ENCODE data around the gene MAMLD1. TPM values are rescaled to one million over a fixed set of nuclear protein-coding genes. Genes with fewer than 3 reads are reported as not detected.

MAMLD1 gene
- total RNA-seq, 1 experiment from 2014 or later = 5.2 TPM

DNA sequence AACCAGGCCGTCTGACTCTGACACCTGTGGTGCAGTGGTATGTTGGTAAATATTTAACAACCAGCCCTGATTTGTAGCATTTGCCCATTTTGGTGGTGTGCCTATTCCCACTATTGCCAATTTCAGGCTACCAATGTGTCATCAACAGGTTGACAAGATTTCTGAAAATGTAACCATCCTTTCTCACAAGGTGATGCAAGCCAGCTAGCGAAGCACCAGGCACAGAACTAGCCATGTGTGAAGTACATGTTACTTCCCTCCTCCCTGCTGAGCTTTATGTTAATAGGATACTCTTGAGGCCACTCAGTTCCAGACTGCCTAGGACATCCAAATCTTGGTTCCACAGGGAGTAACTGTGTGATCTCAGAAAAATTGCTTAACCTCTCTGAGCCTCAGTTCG is 7.2 kb upstream of the MAMLD1 start:
- no peak for DNase-seq (ENCODE audit: low read depth)

DNA sequence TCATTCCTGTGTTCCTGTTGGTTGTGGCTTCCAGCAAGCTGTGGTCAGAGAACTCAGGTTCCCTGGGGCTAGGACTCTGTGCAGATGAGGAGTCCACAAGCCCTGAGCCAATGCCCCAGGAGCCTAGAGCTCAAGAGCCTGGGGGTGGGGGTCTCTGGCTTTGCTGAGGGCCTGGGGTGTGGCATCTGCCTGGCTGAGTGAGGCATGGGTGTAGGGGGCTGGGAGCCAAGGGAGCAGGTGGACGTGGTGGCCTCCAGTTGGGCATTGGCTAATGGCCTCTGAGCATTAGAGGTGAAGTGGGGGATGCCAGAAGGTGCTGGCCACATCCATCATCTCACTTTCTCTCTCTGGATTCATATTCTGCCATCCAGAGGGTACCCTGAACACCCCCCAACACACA is 5.3 kb upstream of the MAMLD1 start:
- no peak for DNase-seq (ENCODE audit: low read depth)

DNA sequence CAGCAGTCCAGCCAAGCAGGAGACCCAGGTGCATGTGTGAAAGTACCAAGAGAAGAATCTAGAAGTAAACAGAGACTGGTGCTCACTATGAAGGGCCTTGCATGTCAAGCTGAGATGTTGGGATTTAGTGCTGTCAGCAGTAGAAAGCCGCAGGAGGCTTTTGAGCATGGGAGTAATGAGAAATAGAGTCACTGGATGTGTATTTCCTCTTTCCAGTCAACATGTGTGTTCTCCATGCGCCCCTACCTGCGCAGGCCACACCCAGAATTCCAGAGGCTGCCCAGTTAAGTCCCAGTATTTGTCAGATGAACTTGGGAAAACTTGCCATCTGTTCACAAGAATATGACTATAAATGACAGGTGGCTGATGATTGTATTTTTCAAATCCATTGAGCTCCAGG is 4.5 kb upstream of the MAMLD1 start:
- DNase-seq (ENCODE audit: low read depth) = no peak

DNA sequence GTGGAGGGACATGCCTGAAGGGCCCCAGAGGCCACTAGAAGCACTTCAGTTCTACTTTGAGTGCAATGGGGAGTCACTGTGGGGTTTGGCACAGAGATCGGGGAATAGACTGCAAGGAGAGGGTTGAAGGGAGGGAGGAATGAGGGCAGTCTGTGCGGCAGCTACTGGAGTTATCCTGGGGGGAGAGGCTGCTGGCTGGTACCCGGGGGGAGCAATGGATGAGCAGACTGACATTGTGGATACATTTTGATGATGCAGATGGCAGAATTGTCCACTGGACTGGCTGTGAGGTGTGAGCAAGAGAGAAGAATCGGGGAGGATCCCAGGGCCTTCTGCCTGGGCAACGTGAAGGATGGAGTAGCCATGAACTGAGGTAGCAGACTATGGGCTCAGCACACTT is 2.8 kb upstream of the MAMLD1 start:
- no peak for DNase-seq (ENCODE audit: low read depth)

DNA sequence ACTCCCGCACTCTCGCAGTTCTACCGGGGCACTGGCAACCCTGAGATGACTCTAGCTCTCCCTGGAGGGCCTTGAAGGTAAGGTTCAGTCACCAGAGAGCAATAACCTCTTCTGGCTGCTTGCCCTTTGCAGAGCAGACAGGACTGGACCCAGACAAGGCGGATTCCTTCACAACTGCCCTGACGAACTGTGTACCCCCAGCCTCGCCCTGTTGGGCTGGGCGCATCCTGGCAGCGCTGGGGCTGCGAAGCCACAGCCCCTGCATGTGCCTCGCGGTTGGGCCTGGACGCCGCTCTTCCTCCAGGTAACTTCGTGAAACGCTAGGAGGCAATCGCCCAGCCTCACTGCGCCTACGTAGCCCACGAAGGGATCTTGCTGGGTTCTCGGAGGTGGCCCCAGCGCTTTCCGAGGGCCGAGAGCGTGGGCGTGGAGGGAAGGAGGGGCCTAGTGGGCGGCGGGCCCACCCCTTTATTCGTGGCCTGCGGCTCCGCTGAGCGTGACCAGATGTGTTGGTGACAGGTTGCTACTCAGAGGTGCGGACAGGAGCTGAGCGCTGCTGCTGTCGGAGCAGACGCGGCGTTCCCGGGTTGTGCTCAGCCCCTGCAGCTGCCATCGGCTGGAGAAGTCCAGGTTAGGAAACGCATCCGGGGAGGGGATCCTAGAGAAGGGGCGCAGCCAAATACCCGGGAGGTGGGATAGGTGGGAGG is 1.9 kb upstream of the MAMLD1 start:
- DNase-seq (ENCODE audit: low read depth) = no peak

DNA sequence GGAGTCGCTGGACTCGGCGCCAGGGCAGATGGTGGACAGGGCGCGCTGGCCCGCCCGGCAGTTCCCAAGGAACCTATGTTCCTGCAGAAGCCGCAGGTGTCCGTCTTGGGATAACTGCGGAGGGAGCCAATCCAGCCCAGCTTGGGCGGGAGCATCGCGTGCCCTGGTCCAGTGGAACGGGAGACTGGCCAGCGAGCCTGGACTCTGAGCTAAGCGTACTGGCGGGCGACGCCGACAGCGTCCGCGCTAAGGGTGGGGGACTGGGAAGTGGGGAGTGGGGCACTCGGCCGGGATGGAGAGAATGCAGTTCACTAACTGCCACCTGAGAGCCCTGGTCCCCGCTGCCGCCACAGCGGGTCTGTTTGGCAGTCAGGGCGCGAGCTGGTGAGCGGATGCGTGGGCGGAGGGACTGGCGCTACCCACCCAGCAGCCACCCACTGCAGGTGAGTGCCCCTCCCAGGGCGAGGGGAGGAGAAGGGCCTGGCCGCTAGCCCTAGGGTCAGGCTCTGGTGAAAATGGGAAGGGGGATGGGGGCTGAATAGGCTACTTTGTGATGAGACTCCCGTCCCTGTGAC is 1.3 kb upstream of the MAMLD1 start:
- no peak for DNase-seq (ENCODE audit: low read depth)

DNA sequence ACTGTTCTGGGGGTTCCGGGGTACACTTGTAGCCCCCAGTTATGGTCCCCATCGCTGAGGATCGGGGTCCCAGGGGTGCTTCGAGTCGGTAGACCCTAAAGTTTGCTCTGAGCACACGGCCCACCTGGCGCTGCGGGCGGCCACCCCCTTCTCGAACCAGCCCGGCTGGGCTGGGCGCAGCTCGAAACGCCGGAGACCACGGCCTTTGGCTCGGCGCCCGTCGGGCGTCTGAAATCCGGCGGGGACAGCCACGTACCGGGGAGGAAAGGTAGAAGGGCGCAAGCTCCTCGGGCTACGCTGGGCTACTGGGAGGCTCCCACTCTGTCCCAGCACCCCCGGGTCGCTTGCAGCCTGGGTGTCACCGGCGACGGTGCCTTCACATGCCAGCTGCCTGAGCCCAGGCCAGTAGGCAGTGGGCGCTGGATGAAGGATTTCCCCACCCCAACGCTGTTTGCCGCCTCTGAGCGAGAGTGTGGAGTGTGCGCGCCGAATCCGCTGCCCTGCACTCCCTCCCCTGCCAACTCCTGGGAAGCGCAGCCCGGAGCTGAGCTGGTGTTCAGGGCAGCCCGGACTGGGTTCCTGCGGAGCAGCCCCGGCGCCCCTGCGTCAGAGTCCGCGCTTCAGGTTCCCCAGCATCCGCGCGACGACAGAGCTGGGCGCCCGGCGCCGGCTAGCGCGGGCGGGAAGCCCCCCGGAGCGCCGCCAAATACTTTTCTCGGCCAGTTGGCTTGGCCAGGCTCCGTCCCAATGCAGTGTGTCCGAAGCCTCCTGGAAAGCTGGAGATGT is 637 bp downstream of the MAMLD1 start:
- DNase-seq (ENCODE audit: low read depth) = peak; percentile 58

DNA sequence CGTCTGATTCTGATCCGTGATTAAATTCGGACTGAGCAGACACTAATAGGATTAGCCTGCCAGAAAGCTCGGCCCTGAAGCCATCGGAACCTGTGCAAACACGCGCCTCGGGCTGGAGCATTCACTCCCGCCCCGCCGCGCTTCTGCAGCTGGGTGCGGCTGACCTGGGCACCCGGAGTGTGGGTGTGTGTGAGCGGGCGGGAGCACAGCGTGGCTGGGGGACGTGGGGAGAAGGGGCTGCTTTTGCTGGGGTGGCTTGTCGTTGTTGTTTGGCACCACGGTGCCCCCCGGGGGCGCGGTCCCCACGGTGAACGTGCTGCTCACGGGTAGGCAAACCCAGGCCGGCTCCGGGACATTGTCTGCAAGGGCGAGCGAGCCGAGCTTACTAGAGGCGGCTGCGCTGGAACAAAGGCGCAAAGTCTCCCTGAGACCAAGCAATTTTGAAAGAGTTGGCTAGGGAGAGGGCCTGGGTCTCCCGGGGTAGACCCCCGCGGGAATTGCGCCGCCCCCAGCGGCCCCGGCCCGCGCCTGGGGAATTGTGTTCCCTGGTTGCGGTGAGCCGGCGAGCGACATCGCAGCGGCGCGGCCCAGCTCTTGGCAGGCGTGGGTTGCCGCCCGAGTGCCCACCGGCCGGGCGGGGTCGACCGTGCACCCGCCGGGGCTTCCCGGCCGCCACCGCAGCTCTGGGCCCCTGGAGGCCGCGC is 1.4 kb downstream of the MAMLD1 start:
- DNase-seq (ENCODE audit: low read depth) = peak; percentile 26

DNA sequence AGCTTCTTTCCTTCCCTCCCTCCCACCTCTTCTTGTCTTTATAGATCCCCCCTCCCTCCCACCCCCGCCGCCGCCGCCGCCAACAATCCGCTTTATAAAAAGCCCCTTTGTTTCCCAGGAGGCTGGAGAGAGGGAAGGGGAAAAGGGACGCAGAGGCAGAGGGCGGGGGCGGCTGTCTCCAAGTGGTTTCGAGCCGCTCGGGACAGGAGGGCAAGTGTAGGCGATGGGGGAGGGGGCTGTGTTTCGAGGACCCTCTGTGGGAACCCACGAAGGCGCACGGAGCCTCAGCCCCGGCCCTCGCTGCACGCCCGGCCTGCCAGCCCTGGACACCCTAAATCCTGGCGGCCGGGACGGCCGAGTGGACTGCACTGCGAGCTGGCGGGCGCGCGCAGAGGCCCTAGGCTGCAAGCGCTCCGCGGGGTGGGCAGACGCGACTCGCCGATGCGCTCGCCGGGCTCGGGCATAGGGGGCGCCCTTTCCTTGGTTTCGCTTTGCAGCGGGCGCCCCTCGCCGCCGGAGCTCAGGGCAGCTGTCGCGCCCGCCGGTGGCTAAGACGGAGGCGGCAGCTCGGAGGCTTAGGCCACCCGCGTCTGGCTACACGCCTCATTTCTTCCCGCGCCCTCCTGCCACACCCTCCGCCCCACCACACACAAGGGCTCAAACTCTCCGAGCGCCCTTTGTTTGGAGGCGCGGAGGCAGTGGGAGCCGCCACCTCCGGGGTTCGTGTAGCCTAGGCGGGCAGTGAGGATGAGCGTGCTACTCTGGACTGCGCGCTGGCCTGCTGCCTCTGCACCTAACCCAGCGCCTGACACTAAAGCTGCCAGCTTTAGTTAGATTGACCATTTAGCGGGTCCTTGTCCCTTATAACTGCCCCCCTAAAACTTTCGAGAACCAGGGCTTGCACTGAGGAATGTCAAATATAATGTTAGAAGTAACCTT is 2.2 kb downstream of the MAMLD1 start:
- DNase-seq (ENCODE audit: low read depth) = peak; percentile 52

DNA sequence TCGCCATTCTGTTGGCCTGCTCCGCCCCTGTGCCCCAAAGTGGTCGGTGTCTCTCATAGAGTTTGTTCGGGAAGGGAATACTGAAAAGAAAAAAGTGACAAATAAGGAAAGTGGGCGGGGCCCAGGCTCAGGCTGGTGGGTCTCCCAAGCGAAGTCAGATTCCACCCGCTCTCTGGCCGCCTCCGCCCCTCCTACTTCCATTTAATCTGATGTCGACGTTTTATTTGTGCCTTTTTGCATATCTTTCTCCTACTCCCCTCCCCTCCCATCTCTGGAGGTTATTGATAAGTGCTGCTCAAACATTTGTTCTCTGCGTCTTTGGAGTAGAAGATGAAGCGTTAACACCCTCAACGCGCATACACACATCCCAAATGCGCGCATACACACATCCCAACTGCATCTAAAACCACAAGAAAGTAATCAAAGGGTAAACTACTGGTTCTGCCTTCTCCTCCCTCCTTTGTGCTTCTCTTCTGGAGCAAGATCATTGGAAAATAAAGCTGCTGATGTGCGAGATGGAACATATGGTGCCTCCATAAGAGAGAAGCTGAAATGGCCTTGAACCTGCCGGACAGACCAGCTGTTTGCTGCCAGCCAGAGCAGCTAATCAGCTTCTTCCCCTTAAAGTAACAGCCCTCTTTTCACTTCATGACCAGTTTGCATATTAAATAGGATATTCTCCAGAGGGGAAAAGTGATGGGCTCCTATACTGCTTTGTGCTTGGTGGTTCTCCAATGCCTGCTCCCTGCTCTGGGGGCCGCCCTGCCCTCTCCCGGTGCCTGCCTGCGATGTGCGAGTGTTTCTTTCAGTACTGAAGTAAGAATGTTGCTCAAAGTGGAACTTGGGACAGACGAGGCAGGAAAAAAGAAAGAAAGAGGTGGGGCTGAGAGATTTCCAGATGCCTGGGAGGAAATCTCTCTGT is 3.1 kb downstream of the MAMLD1 start:
- peak; percentile 70 for DNase-seq (ENCODE audit: low read depth)

DNA sequence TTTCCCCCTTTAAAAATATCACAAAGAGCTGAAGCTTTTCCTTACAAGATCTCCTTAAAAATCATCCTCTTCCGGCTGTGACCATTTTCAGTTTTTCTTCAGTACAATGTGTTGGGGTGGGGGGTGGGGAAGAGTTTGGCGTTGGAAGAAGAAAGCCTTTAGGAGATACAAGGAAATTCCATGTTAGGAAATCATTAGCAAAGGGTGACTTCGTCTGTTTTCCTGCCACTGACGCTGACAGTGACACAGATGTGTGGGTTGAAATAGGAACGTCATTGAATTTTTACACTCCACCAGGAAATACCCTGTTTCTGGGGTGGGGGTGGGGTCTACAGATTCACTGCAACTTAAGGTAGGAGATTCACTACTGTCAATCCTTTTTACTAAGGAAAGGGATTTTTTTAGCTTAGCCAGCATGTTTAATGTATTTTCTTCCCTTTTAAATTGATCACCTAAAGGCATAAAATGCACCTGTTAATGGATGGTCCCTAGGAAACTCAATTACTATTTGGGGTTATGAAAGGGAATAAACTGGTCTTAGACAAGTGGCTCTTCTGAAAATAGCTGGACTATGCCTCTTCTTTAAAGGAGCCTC is 3.9 kb downstream of the MAMLD1 start:
- peak; percentile 66 for DNase-seq (ENCODE audit: low read depth)

DNA sequence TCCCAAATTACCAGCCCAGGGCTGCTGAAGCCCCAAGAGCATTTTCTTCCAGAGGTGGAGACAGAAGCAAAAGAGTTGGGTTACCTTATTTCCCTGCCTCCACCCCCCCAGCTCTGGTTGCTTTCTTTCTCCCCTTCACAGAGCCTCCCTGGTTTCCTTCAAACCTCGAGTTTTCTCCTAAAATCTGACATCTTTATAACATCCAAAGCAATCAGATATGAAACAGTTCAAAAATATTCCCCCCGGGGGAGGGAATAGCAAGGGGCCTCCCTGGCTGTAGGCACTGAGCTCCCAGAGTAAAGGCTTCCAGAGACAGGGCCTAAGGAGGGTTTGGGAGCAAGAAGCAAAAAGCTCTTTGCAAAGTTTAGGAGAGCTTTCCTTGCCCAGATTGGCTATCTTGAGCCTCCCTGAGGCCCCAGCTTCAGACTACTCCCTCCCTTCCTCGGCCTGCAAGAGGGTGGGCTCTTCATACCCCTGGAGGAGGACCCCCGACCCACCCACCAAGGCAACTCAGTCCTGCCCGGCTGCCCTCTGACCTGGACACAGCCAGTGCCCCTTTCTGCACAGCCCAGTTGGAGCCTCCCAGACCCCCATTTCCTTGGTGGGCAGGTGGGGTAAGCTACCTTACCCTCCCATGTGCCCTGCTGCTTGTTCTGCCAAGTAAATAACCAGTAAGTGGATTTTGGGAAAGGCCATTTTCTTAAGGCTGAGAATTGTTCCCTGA is 7.6 kb downstream of the MAMLD1 start:
- DNase-seq (ENCODE audit: low read depth) = no peak

DNA sequence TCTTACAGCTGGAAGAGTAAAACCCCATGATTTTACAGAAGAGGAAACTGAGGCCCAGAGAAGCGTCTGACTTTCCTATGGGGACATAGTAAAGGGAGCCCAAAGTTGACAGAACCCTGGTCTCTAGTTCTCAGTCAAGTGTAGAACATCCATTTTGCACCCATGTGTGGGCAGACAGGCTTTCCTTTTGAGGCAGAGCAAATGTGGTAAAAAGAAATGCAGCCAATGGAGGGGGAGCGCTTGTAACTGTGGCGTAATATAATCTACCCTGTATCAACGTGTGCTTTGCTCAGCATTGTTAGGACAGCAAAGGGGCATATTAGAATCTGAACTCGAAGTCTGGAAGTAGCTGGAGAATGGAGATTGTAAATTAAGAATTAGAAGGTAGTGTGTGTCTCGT is 8.8 kb downstream of the MAMLD1 start:
- DNase-seq (ENCODE audit: low read depth) = no peak

DNA sequence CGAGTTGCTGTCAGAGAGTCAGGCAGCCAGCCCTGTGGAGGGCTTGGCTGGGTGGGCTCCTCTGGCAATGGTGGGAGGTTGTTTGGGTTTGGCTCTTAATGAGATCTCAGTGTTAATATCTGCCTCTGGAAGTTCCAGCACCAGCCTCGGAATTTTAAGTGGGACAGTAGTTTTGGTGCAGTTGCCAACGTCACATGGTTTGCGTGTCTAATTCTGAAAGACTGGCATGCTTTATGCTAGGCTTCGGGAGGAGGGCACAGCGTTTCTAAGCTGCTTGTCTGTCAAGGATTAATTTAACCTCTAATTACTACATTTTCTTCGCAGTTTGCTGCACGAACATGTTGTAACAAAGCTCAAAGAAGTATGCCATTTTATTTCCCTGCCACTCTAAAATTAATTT is 9.2 kb downstream of the MAMLD1 start:
- DNase-seq (ENCODE audit: low read depth) = no peak

DNA sequence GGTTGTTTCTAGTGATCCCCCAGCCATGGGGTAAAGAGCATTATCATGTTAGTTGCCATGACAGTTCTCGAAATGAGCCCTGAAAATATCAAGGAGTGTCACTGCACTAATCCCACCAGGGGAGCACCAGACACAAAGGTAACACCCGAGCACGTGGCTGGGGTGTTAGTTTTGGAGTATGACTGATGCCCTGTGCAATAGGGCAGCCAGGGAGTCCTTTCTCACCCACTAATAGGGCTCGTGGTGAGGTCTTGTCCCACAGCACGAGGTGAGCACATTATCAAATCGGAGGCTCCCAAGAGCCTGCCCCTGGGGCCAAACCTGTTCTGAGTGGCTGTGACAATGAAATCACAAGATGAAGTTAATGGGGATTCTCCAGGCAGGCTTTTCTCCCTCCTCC is 9.6 kb downstream of the MAMLD1 start:
- no peak for DNase-seq (ENCODE audit: low read depth)

DNA sequence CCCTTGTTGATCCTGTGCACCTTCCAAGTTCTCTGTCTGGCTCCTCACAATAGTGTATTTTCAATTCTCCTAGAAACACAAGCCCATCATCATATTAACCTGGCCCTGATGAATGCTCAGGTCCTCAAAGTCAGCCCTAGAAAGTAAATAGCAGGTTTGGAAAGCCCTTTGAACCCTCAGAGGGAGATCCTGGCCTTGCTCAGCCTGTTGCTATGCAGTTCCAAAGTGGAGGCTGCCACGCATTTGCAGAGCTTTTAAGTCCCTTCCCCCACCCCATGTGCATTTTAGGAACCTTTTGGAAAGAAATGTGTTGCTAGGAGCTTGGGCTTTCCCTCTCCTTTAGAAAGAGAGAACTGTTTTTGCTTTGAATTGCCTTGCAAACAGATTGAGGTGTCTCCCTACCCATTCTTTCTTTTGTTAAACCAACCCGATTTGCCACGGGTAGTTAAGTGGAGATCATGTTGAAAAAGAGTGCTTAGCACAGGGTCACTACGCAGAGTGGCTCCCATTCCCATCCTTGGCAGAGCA is 12.2 kb downstream of the MAMLD1 start:
- no peak for DNase-seq (ENCODE audit: low read depth)

DNA sequence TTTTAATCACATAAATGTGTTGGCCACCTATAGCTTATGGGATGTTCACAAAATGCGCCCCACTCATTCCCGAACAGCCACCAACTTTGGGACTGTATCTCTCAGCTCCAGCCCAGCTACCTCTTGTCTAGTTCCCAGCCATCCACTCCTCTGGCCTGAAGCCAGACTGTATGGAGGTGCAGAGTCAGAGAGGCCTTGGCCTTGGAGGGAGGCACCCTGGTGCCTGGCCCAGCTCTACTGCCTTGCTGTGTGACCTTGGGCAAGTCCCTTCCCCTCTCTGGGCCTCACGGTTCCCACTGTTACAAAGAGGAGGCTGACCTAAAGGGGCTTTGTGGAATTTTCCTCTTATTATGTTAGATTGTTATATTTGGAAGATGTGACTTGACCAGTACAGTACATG is 13.9 kb downstream of the MAMLD1 start:
- DNase-seq (ENCODE audit: low read depth) = no peak

DNA sequence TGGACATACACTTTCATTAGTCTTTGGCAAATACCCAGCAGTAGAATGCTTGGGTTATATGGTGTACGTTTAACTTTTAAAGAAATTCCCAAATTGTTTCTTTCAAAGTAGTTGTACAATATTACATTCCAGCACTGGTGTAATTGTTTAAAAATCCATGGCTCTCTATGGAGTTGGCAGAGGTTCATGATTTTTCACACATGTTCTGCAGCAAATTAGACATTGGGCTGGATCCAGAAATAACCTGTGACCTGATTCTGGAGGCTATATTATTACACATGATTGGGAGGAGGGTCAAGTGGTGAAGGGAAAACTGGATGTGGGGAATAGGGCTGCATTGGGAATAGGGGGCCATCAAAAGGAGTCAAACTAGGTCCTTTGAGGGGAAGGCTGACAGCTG is 41.9 kb downstream of the MAMLD1 start:
- no peak for DNase-seq (ENCODE audit: low read depth)

DNA sequence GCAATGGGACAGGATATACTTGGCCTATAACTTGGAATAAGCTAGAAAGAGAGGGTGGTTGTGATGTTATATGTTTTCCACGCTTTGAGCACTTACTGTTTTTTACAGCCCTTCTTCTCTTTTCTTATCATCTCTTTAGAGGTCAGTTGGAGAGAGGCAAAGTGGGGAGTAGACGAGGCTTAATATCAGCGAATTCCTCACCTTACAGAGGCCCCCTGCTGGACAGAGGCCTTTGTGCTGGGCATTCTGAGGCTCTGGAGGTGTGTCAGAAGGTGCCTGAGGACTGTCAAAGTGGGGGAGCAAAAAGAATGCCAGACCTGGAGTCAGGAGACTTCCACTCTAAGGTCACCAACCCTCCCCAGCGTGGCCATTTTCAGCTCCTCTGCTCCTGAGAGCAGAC is 42.5 kb downstream of the MAMLD1 start:
- DNase-seq (ENCODE audit: low read depth) = no peak

All from RPMI7951 (cell line).